Measurements from ENCODE around the gene CNKSR3.

The CNKSR3 gene

GRCh38 chr6:154471609-154472362 lies 38.7 kb downstream of the CNKSR3 start:
- DNase-seq (ENCODE audit: low spot score): no peak
- TF ChIP-seq, protein P1, sequence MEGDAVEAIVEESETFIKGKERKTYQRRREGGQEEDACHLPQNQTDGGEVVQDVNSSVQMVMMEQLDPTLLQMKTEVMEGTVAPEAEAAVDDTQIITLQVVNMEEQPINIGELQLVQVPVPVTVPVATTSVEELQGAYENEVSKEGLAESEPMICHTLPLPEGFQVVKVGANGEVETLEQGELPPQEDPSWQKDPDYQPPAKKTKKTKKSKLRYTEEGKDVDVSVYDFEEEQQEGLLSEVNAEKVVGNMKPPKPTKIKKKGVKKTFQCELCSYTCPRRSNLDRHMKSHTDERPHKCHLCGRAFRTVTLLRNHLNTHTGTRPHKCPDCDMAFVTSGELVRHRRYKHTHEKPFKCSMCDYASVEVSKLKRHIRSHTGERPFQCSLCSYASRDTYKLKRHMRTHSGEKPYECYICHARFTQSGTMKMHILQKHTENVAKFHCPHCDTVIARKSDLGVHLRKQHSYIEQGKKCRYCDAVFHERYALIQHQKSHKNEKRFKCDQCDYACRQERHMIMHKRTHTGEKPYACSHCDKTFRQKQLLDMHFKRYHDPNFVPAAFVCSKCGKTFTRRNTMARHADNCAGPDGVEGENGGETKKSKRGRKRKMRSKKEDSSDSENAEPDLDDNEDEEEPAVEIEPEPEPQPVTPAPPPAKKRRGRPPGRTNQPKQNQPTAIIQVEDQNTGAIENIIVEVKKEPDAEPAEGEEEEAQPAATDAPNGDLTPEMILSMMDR (IDR thresholded peaks at IDR 0.05; ENCODE audit: extremely low read depth, insufficient read depth, missing control alignments): no peak
- in situ Hi-C loops (cut with MboI; ENCODE audit: low pct_unique_long_range_greater_than_20kb, low sequenced_read_pairs, unreplicated experiment): no loop called here

- DNase-seq (ENCODE audit: low spot score): no peak
- in situ Hi-C loops (cut with MboI; ENCODE audit: low pct_unique_long_range_greater_than_20kb, low sequenced_read_pairs, unreplicated experiment): no loop called here
- TF ChIP-seq, protein P1 (IDR thresholded peaks at IDR 0.05; ENCODE audit: extremely low read depth, insufficient read depth, missing control alignments): no peak
Measured at GRCh38 chr6:154469306-154469935, 41.1 kb downstream of the CNKSR3 start.

- TF ChIP-seq, protein P1 (IDR thresholded peaks at IDR 0.05; ENCODE audit: extremely low read depth, insufficient read depth, missing control alignments): no peak
- DNase-seq (ENCODE audit: low spot score): no peak
- in situ Hi-C loops (cut with MboI; ENCODE audit: low pct_unique_long_range_greater_than_20kb, low sequenced_read_pairs, unreplicated experiment): no loop called here
Measured at GRCh38 chr6:154468760-154469159, 41.7 kb downstream of the CNKSR3 start.

DNA sequence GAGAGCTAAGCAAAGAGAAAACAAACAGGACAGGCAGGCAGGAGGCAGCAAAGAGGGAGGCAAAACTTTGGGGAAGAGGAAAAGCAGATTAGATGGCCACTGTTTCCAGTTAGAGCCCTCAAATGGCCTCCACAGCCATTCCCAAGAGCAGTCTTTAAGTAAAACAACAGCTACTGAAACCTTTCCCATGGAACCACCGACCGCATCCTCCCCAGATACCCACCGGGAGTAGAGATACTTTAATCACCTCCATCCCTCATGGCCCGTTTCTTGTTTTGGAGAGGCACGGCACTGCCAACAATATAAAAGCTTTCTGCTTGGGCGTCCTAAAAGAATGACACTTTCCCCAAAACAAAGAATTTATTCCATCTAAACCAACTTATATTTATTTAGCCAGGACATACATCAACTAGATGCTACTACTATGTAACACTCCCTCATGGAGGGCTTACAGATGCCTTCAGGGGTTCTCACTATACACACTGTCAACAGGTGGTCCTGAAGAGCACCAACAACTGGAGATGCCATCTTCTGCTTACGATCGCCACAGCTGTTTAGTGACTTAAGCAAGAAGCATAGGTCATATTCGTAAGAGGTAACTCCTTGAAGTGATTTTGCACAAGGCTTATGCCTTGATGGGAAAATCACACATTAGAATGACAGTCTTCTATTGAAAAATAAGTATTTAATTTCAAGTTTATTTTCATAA lies 43.4 kb downstream of the CNKSR3 start:
- DNase-seq (ENCODE audit: low spot score): no peak
- in situ Hi-C loops (cut with MboI; ENCODE audit: low pct_unique_long_range_greater_than_20kb, low sequenced_read_pairs, unreplicated experiment): no loop called here
- TF ChIP-seq, protein P1 (IDR thresholded peaks at IDR 0.05; ENCODE audit: extremely low read depth, insufficient read depth, missing control alignments): no peak

DNA sequence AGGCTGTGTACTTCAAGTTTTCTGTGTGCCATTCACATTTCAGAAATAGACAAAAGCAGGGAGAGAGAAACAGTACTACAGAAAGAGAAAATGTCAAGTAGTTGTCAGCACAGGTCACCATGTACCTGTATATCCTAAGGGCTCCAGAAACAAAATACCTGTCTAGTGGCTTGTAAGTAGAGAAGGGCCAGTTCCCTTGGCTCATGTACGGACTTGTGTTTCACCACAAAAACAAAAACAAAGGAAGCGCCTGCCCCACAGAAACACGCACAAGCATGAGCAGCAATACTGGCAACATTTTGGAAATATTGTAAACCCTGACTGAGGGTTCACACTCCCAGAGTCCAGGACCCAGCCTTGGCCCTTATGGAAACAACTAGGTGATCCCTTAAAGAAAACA lies 44.3 kb downstream of the CNKSR3 start:
- in situ Hi-C loops (cut with MboI; ENCODE audit: low pct_unique_long_range_greater_than_20kb, low sequenced_read_pairs, unreplicated experiment): no loop called here
- DNase-seq (ENCODE audit: low spot score): no peak

More for the DNA sequence above, 44.3 kb downstream of the CNKSR3 start:
- TF ChIP-seq, protein P1 (IDR thresholded peaks at IDR 0.05; ENCODE audit: extremely low read depth, insufficient read depth, missing control alignments): no peak

Measured in GM13977 (cell line).